ENCODE measurements around the gene GBX1.

DNA sequence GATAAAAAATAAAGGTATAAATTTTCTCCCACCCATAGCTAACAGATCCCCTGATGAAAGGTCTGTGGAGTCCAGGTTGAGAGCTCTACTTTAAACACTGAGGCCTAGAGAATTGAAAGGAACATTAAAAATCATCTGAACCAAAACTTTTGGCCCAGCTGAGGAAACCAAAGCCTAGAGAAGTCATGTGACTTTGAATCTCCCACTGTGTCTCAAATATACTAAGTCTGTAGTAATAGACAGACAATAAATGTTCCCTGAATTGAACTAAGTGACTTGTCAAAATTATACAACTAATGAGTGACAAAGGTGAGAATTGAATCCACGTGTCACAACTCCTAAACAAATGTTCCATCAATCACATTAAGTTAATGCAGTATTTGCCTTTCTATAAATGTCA, 5.7 kb downstream of the GBX1 start:
- TF ChIP-seq POLR2A (IDR thresholded peaks at IDR 0.05) = no peak
- TF ChIP-seq, protein P1, sequence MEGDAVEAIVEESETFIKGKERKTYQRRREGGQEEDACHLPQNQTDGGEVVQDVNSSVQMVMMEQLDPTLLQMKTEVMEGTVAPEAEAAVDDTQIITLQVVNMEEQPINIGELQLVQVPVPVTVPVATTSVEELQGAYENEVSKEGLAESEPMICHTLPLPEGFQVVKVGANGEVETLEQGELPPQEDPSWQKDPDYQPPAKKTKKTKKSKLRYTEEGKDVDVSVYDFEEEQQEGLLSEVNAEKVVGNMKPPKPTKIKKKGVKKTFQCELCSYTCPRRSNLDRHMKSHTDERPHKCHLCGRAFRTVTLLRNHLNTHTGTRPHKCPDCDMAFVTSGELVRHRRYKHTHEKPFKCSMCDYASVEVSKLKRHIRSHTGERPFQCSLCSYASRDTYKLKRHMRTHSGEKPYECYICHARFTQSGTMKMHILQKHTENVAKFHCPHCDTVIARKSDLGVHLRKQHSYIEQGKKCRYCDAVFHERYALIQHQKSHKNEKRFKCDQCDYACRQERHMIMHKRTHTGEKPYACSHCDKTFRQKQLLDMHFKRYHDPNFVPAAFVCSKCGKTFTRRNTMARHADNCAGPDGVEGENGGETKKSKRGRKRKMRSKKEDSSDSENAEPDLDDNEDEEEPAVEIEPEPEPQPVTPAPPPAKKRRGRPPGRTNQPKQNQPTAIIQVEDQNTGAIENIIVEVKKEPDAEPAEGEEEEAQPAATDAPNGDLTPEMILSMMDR (IDR thresholded peaks at IDR 0.05) = no peak

Measured in right lobe of liver (tissue), 4 donors.